Measurements from ENCODE around the gene ELAPOR1.

The ELAPOR1 gene, protein sequence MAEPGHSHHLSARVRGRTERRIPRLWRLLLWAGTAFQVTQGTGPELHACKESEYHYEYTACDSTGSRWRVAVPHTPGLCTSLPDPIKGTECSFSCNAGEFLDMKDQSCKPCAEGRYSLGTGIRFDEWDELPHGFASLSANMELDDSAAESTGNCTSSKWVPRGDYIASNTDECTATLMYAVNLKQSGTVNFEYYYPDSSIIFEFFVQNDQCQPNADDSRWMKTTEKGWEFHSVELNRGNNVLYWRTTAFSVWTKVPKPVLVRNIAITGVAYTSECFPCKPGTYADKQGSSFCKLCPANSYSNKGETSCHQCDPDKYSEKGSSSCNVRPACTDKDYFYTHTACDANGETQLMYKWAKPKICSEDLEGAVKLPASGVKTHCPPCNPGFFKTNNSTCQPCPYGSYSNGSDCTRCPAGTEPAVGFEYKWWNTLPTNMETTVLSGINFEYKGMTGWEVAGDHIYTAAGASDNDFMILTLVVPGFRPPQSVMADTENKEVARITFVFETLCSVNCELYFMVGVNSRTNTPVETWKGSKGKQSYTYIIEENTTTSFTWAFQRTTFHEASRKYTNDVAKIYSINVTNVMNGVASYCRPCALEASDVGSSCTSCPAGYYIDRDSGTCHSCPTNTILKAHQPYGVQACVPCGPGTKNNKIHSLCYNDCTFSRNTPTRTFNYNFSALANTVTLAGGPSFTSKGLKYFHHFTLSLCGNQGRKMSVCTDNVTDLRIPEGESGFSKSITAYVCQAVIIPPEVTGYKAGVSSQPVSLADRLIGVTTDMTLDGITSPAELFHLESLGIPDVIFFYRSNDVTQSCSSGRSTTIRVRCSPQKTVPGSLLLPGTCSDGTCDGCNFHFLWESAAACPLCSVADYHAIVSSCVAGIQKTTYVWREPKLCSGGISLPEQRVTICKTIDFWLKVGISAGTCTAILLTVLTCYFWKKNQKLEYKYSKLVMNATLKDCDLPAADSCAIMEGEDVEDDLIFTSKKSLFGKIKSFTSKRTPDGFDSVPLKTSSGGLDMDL

DNA sequence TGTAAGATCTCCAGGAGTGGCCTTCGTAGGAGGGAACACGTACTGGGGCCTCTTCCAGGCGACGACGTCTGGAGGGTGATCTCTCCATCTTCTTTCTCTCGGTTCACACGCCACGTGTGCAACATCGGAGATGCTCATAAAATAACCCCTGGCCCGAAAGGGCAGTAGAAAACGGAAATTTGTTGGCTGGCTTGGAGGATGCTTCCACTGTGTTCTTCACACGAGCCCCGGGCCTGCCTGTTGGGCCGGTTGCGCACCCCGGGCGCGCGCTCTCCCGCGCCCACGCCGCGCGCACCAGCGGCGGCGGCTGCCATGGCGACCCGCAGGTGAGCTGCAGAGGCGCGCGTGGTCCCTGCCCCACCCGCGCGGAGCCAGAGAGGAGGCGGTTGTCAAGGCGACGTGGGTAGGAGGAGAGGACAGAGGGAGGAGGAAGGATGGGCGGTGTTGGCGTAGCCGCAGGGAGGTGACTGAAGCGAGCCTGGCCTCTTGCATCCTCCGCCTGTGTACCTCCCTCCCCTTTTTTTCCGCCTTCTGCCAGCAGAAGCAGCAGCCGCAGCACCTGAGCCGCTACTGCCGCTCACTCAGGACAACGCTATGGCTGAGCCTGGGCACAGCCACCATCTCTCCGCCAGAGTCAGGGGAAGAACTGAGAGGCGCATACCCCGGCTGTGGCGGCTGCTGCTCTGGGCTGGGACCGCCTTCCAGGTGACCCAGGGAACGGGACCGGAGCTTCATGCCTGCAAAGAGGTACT lies at the start of gene ELAPOR1:
ELAPOR1 (plus strand) TSS at position 526 of the 752 bp plus-strand sequence; CDS start at position 595, 69 bp downstream.
- peak; percentile 67 to 70 for DNase-seq (ENCODE audit: low read depth in 2 of 2)

- DNase-seq (ENCODE audit: low read depth in 2 of 2): no peak
Observed at GRCh38 chr1:109065137-109065536, 48.8 kb upstream of the ELAPOR1 start.

GRCh38 chr1:109067883-109068282 lies 46.0 kb upstream of the ELAPOR1 start:
- DNase-seq (ENCODE audit: low read depth in 2 of 2): no peak

DNA sequence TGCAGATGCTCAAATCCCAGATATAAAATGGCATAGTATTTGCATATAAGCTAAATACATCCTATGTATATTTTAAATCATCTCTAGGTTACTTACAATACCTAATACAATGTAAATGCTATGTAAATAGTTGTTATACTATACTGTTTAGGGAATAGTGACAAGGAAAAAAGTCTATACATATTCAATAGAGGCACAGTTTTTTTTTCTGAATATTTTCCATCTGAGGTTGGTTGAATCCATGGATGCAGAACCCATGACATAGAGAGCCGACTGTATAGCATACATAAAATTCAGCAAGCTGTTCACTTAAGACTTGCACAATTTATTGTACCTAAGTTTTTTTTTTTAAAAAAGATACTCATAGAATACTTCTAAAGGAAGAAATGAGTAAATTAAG lies 44.6 kb upstream of the ELAPOR1 start:
- DNase-seq (ENCODE audit: low read depth in 2 of 2): no peak

- peak; percentile 75 to 76 for DNase-seq (ENCODE audit: low read depth in 2 of 2)
Observed at GRCh38 chr1:109075531-109076490, 38.1 kb upstream of the ELAPOR1 start, which contains the start of gene TAF13. Gene TAF13 (minus strand): TSS chr1:109076003. CDS start chr1:109075947, 56 bp downstream.

DNA sequence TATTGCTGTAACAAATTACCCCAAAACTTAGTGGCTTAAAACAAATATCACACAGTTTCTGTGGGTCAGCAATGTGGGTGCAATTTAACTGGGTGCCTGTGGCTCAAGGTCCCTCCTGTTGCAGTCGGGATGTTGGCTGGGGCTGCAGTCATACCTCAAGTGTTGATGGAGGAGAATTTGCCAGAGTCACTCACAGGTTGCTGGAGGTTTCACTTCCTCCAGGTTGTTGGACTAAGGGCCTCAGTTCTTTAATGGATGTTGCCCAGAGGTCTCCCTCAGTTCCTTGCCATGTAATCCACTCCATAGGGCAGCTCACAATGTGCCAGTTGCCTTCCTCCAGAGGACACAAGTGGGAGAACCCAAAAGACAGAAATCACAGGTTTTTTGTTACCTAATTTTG lies 35.6 kb upstream of the ELAPOR1 start:
- DNase-seq (ENCODE audit: low read depth in 2 of 2): no peak

DNA sequence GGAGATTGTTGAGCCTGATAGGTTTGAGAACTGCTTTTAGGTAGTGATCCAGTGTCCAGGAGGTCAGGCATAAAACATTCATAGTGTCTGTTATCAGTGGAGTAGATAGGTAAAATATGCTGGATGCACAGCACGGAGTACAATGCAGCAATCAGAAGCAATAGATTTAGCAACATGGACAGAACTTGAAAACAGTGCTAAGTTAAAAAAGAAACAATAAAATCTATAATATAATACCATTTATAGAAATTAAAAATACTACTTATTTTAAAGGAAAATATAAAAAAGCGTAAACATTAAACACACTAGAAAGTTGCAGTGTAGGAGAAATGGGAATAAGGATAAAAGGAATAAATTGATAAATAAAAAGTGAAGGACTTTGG lies 34.7 kb upstream of the ELAPOR1 start:
- no peak for DNase-seq (ENCODE audit: low read depth in 2 of 2)

GRCh38 chr1:109080441-109081082 lies 33.4 kb upstream of the ELAPOR1 start:
- DNase-seq (ENCODE audit: low read depth in 2 of 2): no peak

- DNase-seq (ENCODE audit: low read depth in 2 of 2): no peak
Observed at GRCh38 chr1:109083501-109083900, 30.4 kb upstream of the ELAPOR1 start.

DNA sequence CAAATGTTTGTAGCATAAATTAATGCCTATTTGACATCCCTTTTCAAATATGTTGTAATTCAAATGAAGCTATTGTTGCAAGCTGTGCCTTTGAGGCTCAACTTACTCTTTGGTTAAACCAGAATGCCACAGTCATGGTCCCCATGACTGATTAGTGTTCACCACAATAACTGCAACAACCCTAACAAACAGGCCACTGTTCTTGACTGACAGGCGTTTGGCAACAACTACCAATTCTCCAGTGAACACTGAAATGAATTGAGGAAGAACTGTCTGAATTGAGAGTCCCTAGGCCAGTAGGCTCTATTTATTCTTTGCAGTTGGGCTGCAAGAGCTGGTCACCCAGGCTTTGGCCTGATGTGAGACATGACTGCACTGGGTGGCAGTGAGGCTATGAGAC lies 30.0 kb upstream of the ELAPOR1 start:
- DNase-seq (ENCODE audit: low read depth in 2 of 2): no peak

DNA sequence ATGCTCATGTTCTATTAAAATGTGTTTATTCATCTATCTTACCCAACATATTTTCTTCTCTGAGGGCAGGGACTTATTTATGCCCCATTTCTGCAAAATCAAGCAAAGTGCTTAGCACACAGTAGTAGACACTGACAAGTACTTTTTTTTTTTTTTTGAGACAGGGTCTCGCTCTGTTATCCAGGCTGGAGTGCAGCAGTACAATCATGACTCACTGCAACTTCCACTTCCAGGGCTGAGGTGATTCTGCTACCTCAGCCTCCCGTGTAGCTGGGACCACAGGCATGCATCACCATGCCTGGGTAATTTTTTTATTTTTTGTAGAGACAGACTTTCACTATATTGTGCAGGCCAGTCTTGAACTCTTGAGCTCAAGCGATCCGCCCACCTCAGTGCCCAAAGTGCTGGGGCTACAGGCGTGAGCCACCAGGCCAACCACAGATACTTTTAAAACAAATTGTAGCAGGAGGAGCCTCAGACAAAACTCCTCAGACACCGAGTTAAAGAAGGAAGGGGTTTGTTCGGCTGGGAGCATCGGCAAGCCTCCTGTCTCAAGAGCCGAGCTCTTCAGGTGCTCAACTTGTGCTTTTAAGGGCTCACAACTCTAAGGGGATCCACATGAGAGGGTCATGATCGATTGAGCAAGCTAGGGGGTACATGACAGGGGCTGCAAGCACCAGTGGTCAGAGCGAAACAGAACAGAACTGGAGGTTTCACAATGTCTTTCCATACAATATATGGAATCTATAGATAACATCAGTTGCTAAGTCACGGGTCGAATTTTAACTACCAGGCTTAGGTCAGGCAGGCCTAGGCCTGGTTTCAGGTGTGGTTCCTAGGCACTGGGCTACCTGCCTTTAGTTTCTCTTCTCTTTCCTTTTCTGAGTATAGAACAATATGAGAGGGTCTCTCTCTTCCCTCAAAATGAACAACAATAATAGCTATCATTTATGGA lies 29.1 kb upstream of the ELAPOR1 start:
- DNase-seq (ENCODE audit: low read depth in 2 of 2): no peak

GRCh38 chr1:109089242-109090015 lies 24.5 kb upstream of the ELAPOR1 start:
- no peak for DNase-seq (ENCODE audit: low read depth in 2 of 2)

DNA sequence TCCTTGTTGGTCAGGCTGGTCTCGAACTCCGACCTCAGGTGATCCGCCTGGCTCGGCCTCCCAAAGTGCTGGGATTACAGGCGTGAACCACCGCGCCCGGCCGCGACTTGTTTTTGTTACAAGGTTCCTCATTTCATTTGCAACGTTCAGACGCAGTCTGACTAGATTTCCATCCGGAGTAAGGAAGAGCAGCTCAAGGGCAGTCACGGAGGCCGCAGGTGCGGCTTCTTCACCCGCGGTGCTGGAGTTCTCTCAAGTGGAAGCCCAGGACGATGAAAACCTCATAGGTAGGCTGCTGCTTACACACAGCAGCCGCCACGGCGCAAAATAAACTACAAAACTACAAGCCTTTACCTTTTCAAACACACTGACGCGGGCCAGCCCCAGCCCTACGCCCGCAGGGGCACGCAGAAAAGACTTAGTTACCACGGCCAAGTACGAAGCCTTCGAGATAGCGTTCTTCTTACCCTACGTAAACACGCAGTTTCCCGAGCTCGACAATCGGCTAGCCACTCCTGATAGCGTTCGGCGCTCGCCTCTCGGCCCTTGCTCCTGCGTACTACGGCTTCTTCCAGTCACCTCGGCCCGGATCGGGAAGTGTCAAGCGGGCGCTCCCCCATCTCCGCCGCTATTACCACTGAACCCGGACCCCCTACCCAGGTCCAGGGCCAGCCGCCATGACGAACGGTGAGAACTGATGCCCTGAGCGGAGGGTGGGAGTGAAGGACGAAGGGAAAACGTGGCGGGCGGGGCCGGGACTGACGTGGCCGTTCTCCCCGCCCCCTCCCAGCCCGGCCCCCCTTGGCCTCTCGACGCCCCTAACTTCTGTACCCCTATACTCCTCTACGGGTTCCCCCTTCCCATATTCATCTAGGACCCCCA lies 23.5 kb upstream of the ELAPOR1 start, which contains the start of gene TMEM167B:
TMEM167B (plus strand) TSS at position 569 of the 882 bp plus-strand sequence; CDS start at position 678, 109 bp downstream.
- DNase-seq (ENCODE audit: low read depth in 2 of 2): peak; percentile 63 to 68

- DNase-seq (ENCODE audit: low read depth in 2 of 2): no peak
Observed at GRCh38 chr1:109091078-109091838, 22.7 kb upstream of the ELAPOR1 start.

- no peak for DNase-seq (ENCODE audit: low read depth in 2 of 2)
Observed at GRCh38 chr1:109091839-109092193, 22.1 kb upstream of the ELAPOR1 start.

GRCh38 chr1:109094377-109094803 lies 19.5 kb upstream of the ELAPOR1 start:
- DNase-seq (ENCODE audit: low read depth in 2 of 2): no peak
